Measurements from ENCODE around the gene LPGAT1.
"Not testable (repeated sequence)": the region's sequence is repeated elsewhere in the genome, so short reads cannot be mapped to it uniquely, and the experiment has no call there.

GRCh38 chr1:211716555-211716954, 114.0 kb downstream of the LPGAT1 start:
- TF ChIP-seq POLR2A (IDR thresholded peaks at IDR 0.05; ENCODE audit: low read depth); CTCF (IDR thresholded peaks at IDR 0.05): not testable (repeated sequence)

All from esophagus muscularis mucosa (tissue), 3 donors.